Osteocyte (in vitro differentiated cells): ENCODE data around the gene SVEP1. TPM values are rescaled to one million over a fixed set of nuclear protein-coding genes. Genes with fewer than 3 reads are reported as not detected.
"Not testable (repeated sequence)": the region's sequence is repeated elsewhere in the genome, so short reads cannot be mapped to it uniquely, and the experiment has no call there.

Experiments used
- DNase-seq: peaks from one replicate; pipeline ENCODE4 v3.0.0; 2021; ENCODE audit warnings: mixed read lengths; ENCODE audit not compliant: unreplicated experiment; ENCODE audit errors: extremely low spot score
- H3K27ac Mint-ChIP-seq: one replicate; pipeline ENCODE4 v1.8.0; 2021; ENCODE audit warnings: mild to moderate bottlenecking, mixed read lengths; ENCODE audit not compliant: unreplicated experiment
- H3K27me3 Mint-ChIP-seq: one replicate; pipeline ENCODE4 v1.8.0; 2021; ENCODE audit warnings: mixed read lengths; ENCODE audit not compliant: unreplicated experiment
- H3K36me3 Mint-ChIP-seq: one replicate; pipeline ENCODE4 v1.8.0; 2021; ENCODE audit warnings: mixed read lengths; ENCODE audit not compliant: unreplicated experiment
- H3K4me1 Mint-ChIP-seq: one replicate; pipeline ENCODE4 v1.8.0; 2021; ENCODE audit warnings: mixed read lengths; ENCODE audit not compliant: unreplicated experiment
- H3K4me3 Mint-ChIP-seq: one replicate; pipeline ENCODE4 v1.8.0; 2021; ENCODE audit warnings: mild to moderate bottlenecking, moderate library complexity, mixed read lengths; ENCODE audit not compliant: unreplicated experiment
- H3K9me3 Mint-ChIP-seq: one replicate; pipeline ENCODE4 v1.8.0; 2021; ENCODE audit warnings: mixed read lengths; ENCODE audit not compliant: unreplicated experiment
- CTCF ChIP-seq: fragments of 200-600 bp; sonication (generic); IDR thresholded peaks from 2 replicates; pipeline ENCODE4 v1.5.0; 2021; ENCODE audit warnings: antibody characterized with exemption, mild to moderate bottlenecking, moderate library complexity
- total RNA-seq: library from RNA; stranded (reverse); gene quantifications from 2 replicates; pipeline ENCODE4 v1.2.1, GENCODE V29; 2021

The SVEP1 gene
- total RNA-seq, 1 donor from 2014 or later: 3.1 TPM

GRCh38 chr9:110382731-110383130 is 196.8 kb downstream of the SVEP1 start:
- Mint-ChIP-seq H3K27ac (no peak overlapping the region), H3K27me3 (peaks cover 47% of the 10 kb centered on the region), H3K4me1 (no peaks in the 10 kb centered on the region), H3K4me3 (no peak overlapping the region), H3K9me3 (peaks cover 13% of the 10 kb centered on the region), H3K36me3 (peaks cover 3% of the 10 kb centered on the region)
- no peak for DNase-seq
- TF ChIP-seq CTCF: no peak

- no peak for TF ChIP-seq CTCF
- H3K9me3 Mint-ChIP-seq: no peaks in the 10 kb centered on the region
- DNase-seq: no peak
- H3K27ac Mint-ChIP-seq: no peak overlapping the region
- H3K36me3 Mint-ChIP-seq: no peaks in the 10 kb centered on the region
- no peaks in the 10 kb centered on the region for H3K27me3 Mint-ChIP-seq
- no peak overlapping the region for H3K4me3 Mint-ChIP-seq
- H3K4me1 Mint-ChIP-seq: peaks cover 3% of the 10 kb centered on the region
Observed at GRCh38 chr9:110371411-110372007, 208.0 kb downstream of the SVEP1 start.

GRCh38 chr9:110370315-110370714 is 209.2 kb downstream of the SVEP1 start:
- no peaks in the 10 kb centered on the region for H3K36me3 Mint-ChIP-seq
- H3K9me3 Mint-ChIP-seq: no peaks in the 10 kb centered on the region
- H3K27ac Mint-ChIP-seq: no peak overlapping the region
- H3K4me1 Mint-ChIP-seq: peaks cover 3% of the 10 kb centered on the region
- TF ChIP-seq CTCF: no peak
- DNase-seq: no peak
- no peaks in the 10 kb centered on the region for H3K27me3 Mint-ChIP-seq
- no peak overlapping the region for H3K4me3 Mint-ChIP-seq

- TF ChIP-seq CTCF: no peak
- Mint-ChIP-seq H3K4me1 (peaks cover 3% of the 10 kb centered on the region), H3K36me3 (no peaks in the 10 kb centered on the region)
Observed at GRCh38 chr9:110364451-110364850, 215.1 kb downstream of the SVEP1 start.

GRCh38 chr9:110358992-110359391 is 220.5 kb downstream of the SVEP1 start:
- not testable (repeated sequence) for H3K27me3 Mint-ChIP-seq, H3K27ac Mint-ChIP-seq, H3K36me3 Mint-ChIP-seq, DNase-seq, H3K4me3 Mint-ChIP-seq, H3K9me3 Mint-ChIP-seq, H3K4me1 Mint-ChIP-seq

More at GRCh38 chr9:110364451-110364850, 215.1 kb downstream of the SVEP1 start:
- DNase-seq: no peak
- no peaks in the 10 kb centered on the region for H3K9me3 Mint-ChIP-seq
- no peak overlapping the region for H3K4me3 Mint-ChIP-seq
- H3K27ac Mint-ChIP-seq: no peak overlapping the region
- no peaks in the 10 kb centered on the region for H3K27me3 Mint-ChIP-seq

- no peak overlapping the region for H3K4me3 Mint-ChIP-seq
- H3K4me1 Mint-ChIP-seq: no peaks in the 10 kb centered on the region
- H3K27me3 Mint-ChIP-seq: no peaks in the 10 kb centered on the region
- no peak for TF ChIP-seq CTCF
- H3K27ac Mint-ChIP-seq: no peak overlapping the region
- no peaks in the 10 kb centered on the region for H3K36me3 Mint-ChIP-seq
- no peaks in the 10 kb centered on the region for H3K9me3 Mint-ChIP-seq
- no peak for DNase-seq
Observed at GRCh38 chr9:110357505-110357904, 222.0 kb downstream of the SVEP1 start.
